Ishikawa (cell line): ENCODE results near the gene MDN1.

Source experiments
- EP300 ChIP-seq: IDR thresholded peaks from 2 replicates; pipeline ENCODE4 v1.6.1; 2012; ENCODE audit warnings: borderline replicate concordance
- FOXM1 ChIP-seq: IDR thresholded peaks from 2 replicates; pipeline ENCODE4 v1.6.1; 2012; ENCODE audit warnings: low read depth, borderline replicate concordance
- RAD21 ChIP-seq: IDR thresholded peaks from 2 replicates; pipeline ENCODE4 v1.6.1; 2012; ENCODE audit warnings: low read depth
- ZBTB7A ChIP-seq: IDR thresholded peaks from 2 replicates; pipeline ENCODE4 v1.6.1; 2012; ENCODE audit warnings: low read depth
- TF ChIP-seq, protein P1 (sequence below): IDR thresholded peaks from 2 replicates; pipeline ENCODE4 v1.6.1; 2012

DNA sequence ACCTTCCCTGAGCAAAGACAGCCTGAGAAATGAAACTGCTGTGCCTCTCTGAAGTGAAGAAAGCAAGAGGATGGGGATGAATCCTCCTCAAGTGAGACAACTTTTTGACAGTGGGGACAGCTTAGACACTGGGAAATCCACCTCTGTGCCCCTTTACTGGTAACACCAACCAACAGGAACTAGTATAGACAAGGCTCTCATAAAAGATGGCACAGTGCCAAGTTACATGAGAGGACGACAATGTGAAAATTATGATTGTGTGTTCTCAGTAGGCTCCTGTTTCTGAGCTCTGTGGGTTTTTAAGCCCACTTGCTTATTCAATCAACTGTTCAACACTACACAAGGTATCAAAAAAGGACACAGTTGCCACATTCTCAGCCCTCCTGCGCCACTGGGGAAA lies 139.4 kb downstream of the MDN1 start:
- TF ChIP-seq, protein P1, sequence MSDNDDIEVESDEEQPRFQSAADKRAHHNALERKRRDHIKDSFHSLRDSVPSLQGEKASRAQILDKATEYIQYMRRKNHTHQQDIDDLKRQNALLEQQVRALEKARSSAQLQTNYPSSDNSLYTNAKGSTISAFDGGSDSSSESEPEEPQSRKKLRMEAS: no peak
- TF ChIP-seq FOXM1 (no peak), EP300 (no peak), ZBTB7A (no peak), RAD21 (no peak)
